ENCODE results near the gene MARCHF3. TPM values are rescaled to one million over a fixed set of nuclear protein-coding genes. Genes with fewer than 3 reads are reported as not detected.
"Not testable (repeated sequence)": the region's sequence is repeated elsewhere in the genome, so short reads cannot be mapped to it uniquely, and the experiment has no call there.

MARCHF3 gene
- total RNA-seq, 1 donor from 2014 or later = 3.1 TPM

- no peak for DNase-seq (ENCODE audit: low read depth, low spot score)
- H3K4me3 Mint-ChIP-seq = no peak overlapping the region
- no peak for TF ChIP-seq CTCF (conservative IDR thresholded peaks at IDR 0.05)
- H3K9me3 Mint-ChIP-seq = no peaks in the 10 kb centered on the region
- no peaks in the 10 kb centered on the region for H3K27me3 Mint-ChIP-seq (ENCODE audit: low read depth)
- peaks cover 10% of the 10 kb centered on the region for H3K4me1 Mint-ChIP-seq
- H3K36me3 Mint-ChIP-seq (ENCODE audit: low read depth) = peaks cover 22% of the 10 kb centered on the region
- H3K27ac Mint-ChIP-seq (ENCODE audit: unreplicated experiment) = no peak overlapping the region
Measured at GRCh38 chr5:126899476-126899875, 130.9 kb downstream of the MARCHF3 start.

GRCh38 chr5:126897851-126898630, 132.3 kb downstream of the MARCHF3 start:
- H3K27me3 Mint-ChIP-seq (ENCODE audit: low read depth) = no peaks in the 10 kb centered on the region
- no peak overlapping the region for H3K4me3 Mint-ChIP-seq
- no peak for DNase-seq (ENCODE audit: low read depth, low spot score)
- H3K27ac Mint-ChIP-seq (ENCODE audit: unreplicated experiment) = no peak overlapping the region
- peaks cover 10% of the 10 kb centered on the region for H3K4me1 Mint-ChIP-seq
- peaks cover 25% of the 10 kb centered on the region for H3K36me3 Mint-ChIP-seq (ENCODE audit: low read depth)
- no peaks in the 10 kb centered on the region for H3K9me3 Mint-ChIP-seq
- TF ChIP-seq CTCF (conservative IDR thresholded peaks at IDR 0.05) = no peak

GRCh38 chr5:126896170-126896702, 134.1 kb downstream of the MARCHF3 start:
- no peak overlapping the region for H3K4me3 Mint-ChIP-seq
- H3K27me3 Mint-ChIP-seq (ENCODE audit: low read depth) = no peaks in the 10 kb centered on the region
- peak overlapping the region; percentile 94 for H3K27ac Mint-ChIP-seq (ENCODE audit: unreplicated experiment)
- H3K36me3 Mint-ChIP-seq (ENCODE audit: low read depth) = peaks cover 18% of the 10 kb centered on the region
- H3K9me3 Mint-ChIP-seq = no peaks in the 10 kb centered on the region
- H3K4me1 Mint-ChIP-seq = peaks cover 10% of the 10 kb centered on the region
- DNase-seq (ENCODE audit: low read depth, low spot score) = no peak
- no peak for TF ChIP-seq CTCF (conservative IDR thresholded peaks at IDR 0.05)

- peak; percentile 10 for DNase-seq (ENCODE audit: low read depth, low spot score)
- H3K4me3 Mint-ChIP-seq = not testable (repeated sequence)
Measured at GRCh38 chr5:126895712-126896111, 134.6 kb downstream of the MARCHF3 start.

GRCh38 chr5:126890414-126890813, 139.9 kb downstream of the MARCHF3 start:
- H3K27ac Mint-ChIP-seq (ENCODE audit: unreplicated experiment); H3K36me3 Mint-ChIP-seq (ENCODE audit: low read depth); H3K9me3 Mint-ChIP-seq; H3K4me1 Mint-ChIP-seq; H3K4me3 Mint-ChIP-seq; H3K27me3 Mint-ChIP-seq (ENCODE audit: low read depth); DNase-seq (ENCODE audit: low read depth, low spot score): not testable (repeated sequence)

More at GRCh38 chr5:126895712-126896111, 134.6 kb downstream of the MARCHF3 start:
- not testable (repeated sequence) for H3K27me3 Mint-ChIP-seq (ENCODE audit: low read depth); H3K4me1 Mint-ChIP-seq; H3K9me3 Mint-ChIP-seq
- Mint-ChIP-seq H3K27ac (ENCODE audit: unreplicated experiment) (peak overlapping the region; percentile 94), H3K36me3 (ENCODE audit: low read depth) (peaks cover 18% of the 10 kb centered on the region)

GRCh38 chr5:126888175-126888574, 142.2 kb downstream of the MARCHF3 start:
- Mint-ChIP-seq H3K27me3 (ENCODE audit: low read depth) (no peaks in the 10 kb centered on the region), H3K36me3 (ENCODE audit: low read depth) (peaks cover 1% of the 10 kb centered on the region), H3K9me3 (no peaks in the 10 kb centered on the region), H3K4me1 (no peaks in the 10 kb centered on the region), H3K27ac (ENCODE audit: unreplicated experiment) (no peak overlapping the region), H3K4me3 (no peak overlapping the region)
- TF ChIP-seq CTCF (conservative IDR thresholded peaks at IDR 0.05) = no peak
- DNase-seq (ENCODE audit: low read depth, low spot score) = no peak
